MM.1S (cell line): Measurements from ENCODE around the gene NCAN.

Experiments used
- DNase-seq: peaks from one replicate; pipeline ENCODE4 v3.0.0-alpha.2; 2015
- H2AFZ ChIP-seq: fragments of 300-600 bp; sonication (generic); 2 replicates; pipeline ENCODE4 v1.6.0; 2016; ENCODE audit warnings: antibody characterized with exemption, low read length
- H3F3A ChIP-seq: fragments of 300-600 bp; sonication (generic); 2 replicates; pipeline ENCODE4 v1.6.1; 2016; ENCODE audit warnings: mild to moderate bottlenecking, antibody characterized with exemption, low read length, moderate library complexity, mixed read lengths; ENCODE audit not compliant: insufficient read depth
- H3K27ac ChIP-seq: fragments of 300-600 bp; sonication (generic); 2 replicates; pipeline ENCODE4 v1.5.1; 2016; ENCODE audit warnings: mild to moderate bottlenecking, low read length
- H3K27me3 ChIP-seq: fragments of 300-600 bp; sonication (generic); replicated peaks from 2 replicates; pipeline ENCODE4 v1.6.0; 2016; ENCODE audit warnings: low read length; ENCODE audit not compliant: insufficient read depth
- H3K36me3 ChIP-seq: fragments of 300-600 bp; sonication (generic); replicated peaks from 2 replicates; pipeline ENCODE4 v1.6.1; 2016; ENCODE audit warnings: mild to moderate bottlenecking, low read length, mixed read lengths; ENCODE audit not compliant: insufficient read depth
- H3K4me1 ChIP-seq: fragments of 300-600 bp; sonication (generic); 2 replicates; pipeline ENCODE4 v1.6.1; 2016; ENCODE audit warnings: low read length, mixed read lengths
- H3K4me2 ChIP-seq: fragments of 300-600 bp; sonication (generic); 2 replicates; pipeline ENCODE4 v1.6.0; 2016; ENCODE audit warnings: low read depth, low read length
- H3K4me3 ChIP-seq: fragments of 300-600 bp; sonication (generic); 2 replicates; pipeline ENCODE4 v1.5.1; 2016; ENCODE audit warnings: low read length, mixed read lengths
- H3K79me2 ChIP-seq: fragments of 300-600 bp; sonication (generic); 2 replicates; pipeline ENCODE4 v1.6.1; 2016; ENCODE audit warnings: mixed run types, low read length, mixed read lengths
- H3K9ac ChIP-seq: fragments of 300-600 bp; sonication (generic); 2 replicates; pipeline ENCODE4 v1.6.1; 2016; ENCODE audit warnings: low read length, mixed read lengths
- H3K9me2 ChIP-seq: fragments of 300-600 bp; sonication (generic); replicated peaks from 2 replicates; pipeline ENCODE4 v1.6.1; 2016; ENCODE audit warnings: mild to moderate bottlenecking, low read length, mixed read lengths; ENCODE audit not compliant: insufficient read depth
- H3K9me3 ChIP-seq: fragments of 300-600 bp; sonication (generic); replicated peaks from 2 replicates; pipeline ENCODE4 v1.6.1; 2016; ENCODE audit warnings: mild to moderate bottlenecking, low read length, mixed read lengths; ENCODE audit not compliant: insufficient read depth
- H4K20me1 ChIP-seq: fragments of 300-600 bp; sonication (generic); 2 replicates; pipeline ENCODE4 v1.6.1; 2016; ENCODE audit warnings: mild to moderate bottlenecking, low read length, moderate library complexity, mixed read lengths; ENCODE audit not compliant: insufficient read depth
- EZH2 ChIP-seq: fragments of 300-600 bp; sonication (generic); optimal IDR thresholded peaks from 2 replicates; pipeline ENCODE3; 2017; ENCODE audit warnings: low read depth, mild to moderate bottlenecking, antibody characterized with exemption, low read length, mixed read lengths
- EZH2phosphoT487 ChIP-seq: fragments of 300-600 bp; sonication (generic); IDR thresholded peaks from 2 replicates; pipeline ENCODE4 v1.6.1; 2018; ENCODE audit warnings: antibody characterized with exemption, low read length
- TF ChIP-seq, protein P1 (sequence below): fragments of 300-600 bp; sonication (generic); IDR thresholded peaks from 2 replicates; pipeline ENCODE4 v1.5.1; 2016; ENCODE audit warnings: antibody characterized with exemption, low read length, mixed read lengths

Gene NCAN

GRCh38 chr19:19224852-19225494, 13.2 kb downstream of the NCAN start:
- TF ChIP-seq EZH2, result no peak
- TF ChIP-seq, protein P1, sequence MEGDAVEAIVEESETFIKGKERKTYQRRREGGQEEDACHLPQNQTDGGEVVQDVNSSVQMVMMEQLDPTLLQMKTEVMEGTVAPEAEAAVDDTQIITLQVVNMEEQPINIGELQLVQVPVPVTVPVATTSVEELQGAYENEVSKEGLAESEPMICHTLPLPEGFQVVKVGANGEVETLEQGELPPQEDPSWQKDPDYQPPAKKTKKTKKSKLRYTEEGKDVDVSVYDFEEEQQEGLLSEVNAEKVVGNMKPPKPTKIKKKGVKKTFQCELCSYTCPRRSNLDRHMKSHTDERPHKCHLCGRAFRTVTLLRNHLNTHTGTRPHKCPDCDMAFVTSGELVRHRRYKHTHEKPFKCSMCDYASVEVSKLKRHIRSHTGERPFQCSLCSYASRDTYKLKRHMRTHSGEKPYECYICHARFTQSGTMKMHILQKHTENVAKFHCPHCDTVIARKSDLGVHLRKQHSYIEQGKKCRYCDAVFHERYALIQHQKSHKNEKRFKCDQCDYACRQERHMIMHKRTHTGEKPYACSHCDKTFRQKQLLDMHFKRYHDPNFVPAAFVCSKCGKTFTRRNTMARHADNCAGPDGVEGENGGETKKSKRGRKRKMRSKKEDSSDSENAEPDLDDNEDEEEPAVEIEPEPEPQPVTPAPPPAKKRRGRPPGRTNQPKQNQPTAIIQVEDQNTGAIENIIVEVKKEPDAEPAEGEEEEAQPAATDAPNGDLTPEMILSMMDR, result peak; percentile 66
- no peak for TF ChIP-seq EZH2phosphoT487
- no peaks in the 10 kb centered on the region for H3F3A ChIP-seq
- H3K4me1 ChIP-seq, result no peaks in the 10 kb centered on the region
- peak overlapping the region; percentile 50 for H3K4me3 ChIP-seq
- H3K27me3 ChIP-seq, result peaks cover 78% of the 10 kb centered on the region
- H3K79me2 ChIP-seq, result no peaks in the 10 kb centered on the region
- H2AFZ ChIP-seq, result peak overlapping the region; percentile 86
- no peaks in the 10 kb centered on the region for H3K36me3 ChIP-seq
- H3K9me3 ChIP-seq, result no peaks in the 10 kb centered on the region
- DNase-seq, result peak; percentile 56
- H3K9me2 ChIP-seq, result no peaks in the 10 kb centered on the region
- H3K4me2 ChIP-seq, result peak overlapping the region; percentile 83
- no peak overlapping the region for H3K27ac ChIP-seq
- H4K20me1 ChIP-seq, result no peaks in the 10 kb centered on the region
- H3K9ac ChIP-seq, result no peak overlapping the region

DNA sequence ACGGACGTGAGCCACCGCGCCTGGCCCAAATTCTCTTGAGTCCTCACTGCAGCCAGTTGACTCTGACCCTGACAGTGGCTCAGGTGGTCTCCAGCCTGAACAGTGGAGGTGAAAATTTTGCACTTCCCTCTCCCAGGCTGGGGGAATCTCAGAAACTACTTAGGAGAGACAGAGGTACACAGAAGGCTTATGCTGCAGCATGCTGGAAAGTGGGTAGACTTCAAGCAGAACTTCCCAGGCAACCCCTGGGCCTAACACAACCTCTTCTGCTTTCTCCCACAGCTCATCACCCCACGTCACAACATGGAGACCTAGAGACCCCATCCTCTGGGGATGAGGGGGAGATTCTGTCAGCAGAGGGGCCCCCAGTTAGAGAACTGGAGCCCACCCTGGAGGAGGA, 14.4 kb downstream of the NCAN start:
- Histone ChIP-seq H3K4me1 (no peaks in the 10 kb centered on the region), H3K4me3 (no peak overlapping the region), H3K9ac (no peak overlapping the region), H3K27me3 (peaks cover 76% of the 10 kb centered on the region), H3K36me3 (no peaks in the 10 kb centered on the region), H3K4me2 (no peak overlapping the region), H3K9me3 (no peaks in the 10 kb centered on the region), H3K27ac (no peak overlapping the region), H4K20me1 (no peaks in the 10 kb centered on the region), H2AFZ (no peak overlapping the region), H3F3A (no peaks in the 10 kb centered on the region), H3K79me2 (no peaks in the 10 kb centered on the region), H3K9me2 (no peaks in the 10 kb centered on the region)
- no peak for DNase-seq
- no peak for TF ChIP-seq EZH2phosphoT487
- TF ChIP-seq, protein P1, result no peak
- TF ChIP-seq EZH2, result no peak

- no peak for DNase-seq
- Histone ChIP-seq H3K4me2 (no peak overlapping the region), H3K9ac (no peak overlapping the region), H3K9me2 (no peaks in the 10 kb centered on the region), H3K4me3 (no peak overlapping the region), H4K20me1 (no peaks in the 10 kb centered on the region), H3K79me2 (no peaks in the 10 kb centered on the region), H2AFZ (no peak overlapping the region), H3K36me3 (no peaks in the 10 kb centered on the region), H3K9me3 (no peaks in the 10 kb centered on the region), H3F3A (no peaks in the 10 kb centered on the region), H3K27ac (no peak overlapping the region), H3K27me3 (peaks cover 80% of the 10 kb centered on the region), H3K4me1 (no peaks in the 10 kb centered on the region)
- TF ChIP-seq EZH2phosphoT487 (no peak), EZH2 (no peak)
- TF ChIP-seq, protein P1, result no peak
Observed at GRCh38 chr19:19226663-19227062, 14.9 kb downstream of the NCAN start.
